Ectodermal cell (in vitro differentiated cells): Measurements from ENCODE around the gene HPSE.
"Not testable (repeated sequence)": the region's sequence is repeated elsewhere in the genome, so short reads cannot be mapped to it uniquely, and the experiment has no call there.

Source experiments
- H3K27ac ChIP-seq: 2 replicates; pipeline ENCODE4 v1.7.0; 2013; ENCODE audit warnings: mild to moderate bottlenecking, low read depth, low read length; ENCODE audit not compliant: insufficient read depth, poor library complexity, severe bottlenecking
- H3K27me3 ChIP-seq: 2 replicates; pipeline ENCODE4 v1.7.0; 2013; ENCODE audit warnings: mild to moderate bottlenecking, low read length; ENCODE audit not compliant: insufficient read depth, control insufficient read depth, poor library complexity, severe bottlenecking
- H3K36me3 ChIP-seq: one replicate; pipeline ENCODE4 v1.7.0; 2013; ENCODE audit warnings: low read length; ENCODE audit not compliant: control insufficient read depth, insufficient read depth
- H3K4me1 ChIP-seq: one replicate; pipeline ENCODE4 v1.7.0; 2013; ENCODE audit warnings: low read length; ENCODE audit not compliant: control insufficient read depth, insufficient read depth
- H3K4me3 ChIP-seq: 2 replicates; pipeline ENCODE4 v1.7.0; 2013; ENCODE audit warnings: low read depth, low read length, control low read depth; ENCODE audit not compliant: insufficient read depth
- H3K9me3 ChIP-seq: 2 replicates; pipeline ENCODE4 v1.7.0; 2013; ENCODE audit warnings: mild to moderate bottlenecking, low read length, moderate library complexity; ENCODE audit not compliant: control insufficient read depth
- WGBS, 2 experiments: methylation state at CpG; one replicate each; pipeline ENCODE4 v1.1.7; 2013; ENCODE audit warnings: missing lambda C conversion rate in 2 of 2; 5-methylcytosine and 5-hydroxymethylcytosine counted together

HPSE gene

GRCh38 chr4:83316459-83317165 is 18.0 kb downstream of the HPSE start:
- no peaks in the 10 kb centered on the region for H3K4me1 ChIP-seq
- H3K36me3 ChIP-seq, result no peaks in the 10 kb centered on the region
- H3K4me3 ChIP-seq, result no peak overlapping the region
- H3K27ac ChIP-seq, result no peak overlapping the region
- H3K27me3 ChIP-seq, result no peaks in the 10 kb centered on the region
- no peaks in the 10 kb centered on the region for H3K9me3 ChIP-seq
- WGBS, 2 experiments, result 83 to 89% methylated on average over 13 of the region's 13 CpGs

GRCh38 chr4:83315341-83315870 is 19.2 kb downstream of the HPSE start:
- no peaks in the 10 kb centered on the region for H3K4me1 ChIP-seq
- no peak overlapping the region for H3K27ac ChIP-seq
- H3K27me3 ChIP-seq, result no peaks in the 10 kb centered on the region
- no peak overlapping the region for H3K4me3 ChIP-seq
- WGBS, 2 experiments, result 92 to 95% methylated on average over 4 of the region's 4 CpGs
- H3K9me3 ChIP-seq, result no peaks in the 10 kb centered on the region
- no peaks in the 10 kb centered on the region for H3K36me3 ChIP-seq

GRCh38 chr4:83308672-83309071 is 26.0 kb downstream of the HPSE start:
- H3K36me3 ChIP-seq, result no peaks in the 10 kb centered on the region
- WGBS, 2 experiments, result 35 to 38% methylated on average over 4 of the region's 4 CpGs
- H3K4me1 ChIP-seq, result peaks cover 9% of the 10 kb centered on the region
- no peaks in the 10 kb centered on the region for H3K27me3 ChIP-seq
- no peak overlapping the region for H3K27ac ChIP-seq
- no peak overlapping the region for H3K4me3 ChIP-seq
- no peaks in the 10 kb centered on the region for H3K9me3 ChIP-seq

- Histone ChIP-seq H3K9me3 (no peaks in the 10 kb centered on the region), H3K4me1 (peaks cover 9% of the 10 kb centered on the region), H3K27me3 (no peaks in the 10 kb centered on the region), H3K27ac (no peak overlapping the region), H3K36me3 (no peaks in the 10 kb centered on the region), H3K4me3 (no peak overlapping the region)
- 81% methylated on average over 7 of the region's 7 CpGs for WGBS, 2 experiments
Measured at GRCh38 chr4:83307920-83308319, 26.7 kb downstream of the HPSE start.

GRCh38 chr4:83305187-83305586 is 29.5 kb downstream of the HPSE start:
- WGBS, 2 experiments, result 100% methylated on average over 1 of the region's 2 CpGs; no CpG with 5 or more reads in 1 of the 2 experiments
- peaks cover 9% of the 10 kb centered on the region for H3K4me1 ChIP-seq
- no peaks in the 10 kb centered on the region for H3K27me3 ChIP-seq
- H3K4me3 ChIP-seq, result no peak overlapping the region
- H3K36me3 ChIP-seq, result no peaks in the 10 kb centered on the region
- no peaks in the 10 kb centered on the region for H3K9me3 ChIP-seq
- no peak overlapping the region for H3K27ac ChIP-seq

GRCh38 chr4:83297548-83298260 is 36.9 kb downstream of the HPSE start:
- Histone ChIP-seq H3K9me3 (no peaks in the 10 kb centered on the region), H3K36me3 (no peaks in the 10 kb centered on the region), H3K4me1 (no peaks in the 10 kb centered on the region), H3K27ac (no peak overlapping the region), H3K27me3 (no peaks in the 10 kb centered on the region), H3K4me3 (no peak overlapping the region)
- 93 to 94% methylated on average over 3 of the region's 3 CpGs for WGBS, 2 experiments

- no peaks in the 10 kb centered on the region for H3K36me3 ChIP-seq
- H3K27ac ChIP-seq, result no peak overlapping the region
- no peaks in the 10 kb centered on the region for H3K4me1 ChIP-seq
- H3K27me3 ChIP-seq, result no peaks in the 10 kb centered on the region
- H3K9me3 ChIP-seq, result no peaks in the 10 kb centered on the region
- no peak overlapping the region for H3K4me3 ChIP-seq
- WGBS, 2 experiments, result 87 to 88% methylated on average over 6 to 8 of the region's 8 CpGs
Measured at GRCh38 chr4:83293305-83294046, 41.2 kb downstream of the HPSE start.

- H3K4me1 ChIP-seq, H3K27me3 ChIP-seq, H3K4me3 ChIP-seq, H3K27ac ChIP-seq, H3K36me3 ChIP-seq, H3K9me3 ChIP-seq: not testable (repeated sequence)
- 88 to 92% methylated on average over 3 of the region's 3 CpGs for WGBS, 2 experiments
Measured at GRCh38 chr4:83290059-83290774, 44.4 kb downstream of the HPSE start.

GRCh38 chr4:83288381-83288780 is 46.3 kb downstream of the HPSE start:
- not testable (repeated sequence) for H3K4me3 ChIP-seq, H3K27me3 ChIP-seq, H3K36me3 ChIP-seq, H3K9me3 ChIP-seq, H3K4me1 ChIP-seq, H3K27ac ChIP-seq
- WGBS, 2 experiments, result 72 to 73% methylated on average over 1 of the region's 1 CpG
